ENCODE results near the gene MYO1E.

The MYO1E gene

GRCh38 chr15:59315914-59316451 lies 56.7 kb downstream of the MYO1E start:
- no peak for DNase-seq (ENCODE audit: low spot score)

GRCh38 chr15:59313641-59314332 lies 58.9 kb downstream of the MYO1E start:
- no peak for DNase-seq (ENCODE audit: low spot score)

DNA sequence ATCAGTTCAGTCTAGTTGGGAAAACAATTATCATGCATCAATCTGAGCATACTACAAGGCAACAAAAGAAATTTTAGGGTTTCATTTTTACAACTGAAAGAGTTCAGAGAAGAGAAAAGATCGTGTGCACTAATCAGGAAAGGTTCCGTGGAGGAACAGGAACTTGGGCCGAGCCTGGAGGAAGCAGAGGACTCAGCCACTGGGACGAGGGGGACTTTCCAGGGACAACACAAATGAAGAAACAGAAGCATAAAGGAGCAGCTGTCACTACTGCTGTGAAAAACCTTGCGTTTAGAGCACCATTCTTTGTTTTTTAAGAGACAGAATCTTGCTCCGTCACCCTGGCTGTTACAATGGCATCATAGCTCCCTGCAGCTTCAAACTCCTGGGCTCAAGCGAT lies 60.5 kb downstream of the MYO1E start:
- no peak for DNase-seq (ENCODE audit: low spot score)

DNA sequence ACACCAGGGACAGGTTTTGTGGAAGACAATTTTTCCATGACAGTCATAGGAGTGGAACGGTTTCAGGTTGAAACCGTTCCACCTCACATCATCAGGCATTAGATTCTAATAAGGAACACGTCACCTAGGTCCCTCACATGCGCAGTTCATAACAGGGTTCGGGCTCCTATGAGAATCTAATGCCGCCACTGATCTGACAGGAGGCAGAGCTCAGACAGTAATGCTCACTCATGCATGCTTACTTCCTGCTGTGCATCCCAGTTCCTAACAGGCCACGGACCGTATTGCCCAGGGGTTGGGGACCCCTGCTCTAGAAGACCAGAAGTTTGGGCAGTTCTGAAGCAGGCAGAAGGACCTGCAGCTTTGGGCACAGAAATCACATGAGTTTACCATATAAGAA lies 61.5 kb downstream of the MYO1E start:
- DNase-seq (ENCODE audit: low spot score): no peak

GRCh38 chr15:59309405-59309804 lies 63.3 kb downstream of the MYO1E start:
- DNase-seq (ENCODE audit: low spot score): no peak

DNA sequence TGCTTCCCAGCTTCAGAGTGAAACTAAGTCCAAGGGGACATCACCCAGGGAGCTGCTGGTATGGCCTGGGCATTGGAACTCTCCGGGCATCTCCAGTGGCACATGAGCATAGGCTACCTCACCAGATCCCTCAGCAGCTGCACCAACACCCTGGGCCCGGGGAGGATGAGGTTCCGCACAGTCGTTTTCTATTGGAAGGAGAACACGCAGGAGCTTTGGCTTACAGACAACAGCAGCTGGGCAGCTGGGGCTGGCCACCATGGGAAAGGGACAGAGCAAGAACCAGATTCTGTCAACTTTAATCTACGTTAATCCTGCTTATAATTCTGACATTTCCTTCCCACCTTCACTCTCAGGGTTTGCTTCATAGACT lies 65.5 kb downstream of the MYO1E start:
- peak; percentile 58 for DNase-seq (ENCODE audit: low spot score)

DNA sequence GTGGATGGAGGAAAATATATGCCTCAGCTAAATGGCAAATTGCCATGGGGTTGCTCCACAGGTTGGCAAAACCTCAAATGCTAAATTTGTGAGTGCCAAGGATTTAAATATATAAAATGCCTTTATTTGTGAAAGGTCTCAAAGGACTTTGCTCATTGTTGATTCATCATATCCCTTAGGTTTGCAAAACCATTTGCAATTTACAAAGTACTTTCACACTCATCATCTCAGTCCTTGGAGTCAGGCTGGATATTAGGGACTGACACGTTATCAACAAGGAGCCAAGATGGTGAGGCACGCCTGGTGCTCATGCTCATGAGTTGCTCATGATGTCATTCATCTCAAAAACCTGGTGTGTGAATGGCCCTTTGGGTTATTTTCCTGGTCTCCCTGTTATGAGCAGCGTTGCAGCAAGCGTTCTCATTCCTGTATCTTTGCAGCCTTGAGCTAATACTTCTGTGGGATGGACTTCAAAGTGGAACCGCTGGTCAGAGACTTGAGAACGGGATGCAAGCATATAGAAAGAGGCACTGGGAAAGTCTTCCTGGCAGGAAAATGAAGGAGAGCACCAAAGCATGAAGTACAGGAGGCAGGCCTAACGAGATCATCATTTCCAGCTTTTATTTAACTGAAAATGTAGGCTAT lies 66.0 kb downstream of the MYO1E start:
- DNase-seq (ENCODE audit: low spot score): no peak

DNA sequence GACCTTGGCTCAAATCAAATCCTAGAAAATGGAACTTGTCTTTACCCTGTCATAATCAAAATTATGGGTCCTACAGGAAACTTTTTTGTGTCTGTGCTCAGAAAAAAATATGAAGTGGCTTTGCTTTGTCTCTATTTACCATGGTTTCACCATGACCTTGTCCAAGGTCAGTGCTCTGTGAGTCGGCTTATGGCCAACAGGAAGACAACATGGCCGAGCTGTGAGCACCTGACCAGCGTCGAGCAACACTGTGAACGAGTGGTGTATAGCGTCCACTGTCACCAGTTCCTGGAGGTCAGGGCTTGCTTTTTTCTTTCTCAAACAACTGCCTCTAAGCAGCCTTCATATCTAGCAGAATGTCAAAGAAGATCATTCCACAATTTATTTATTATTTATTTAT lies 67.9 kb downstream of the MYO1E start:
- DNase-seq (ENCODE audit: low spot score): no peak

GRCh38 chr15:59304034-59304795 lies 68.5 kb downstream of the MYO1E start:
- DNase-seq (ENCODE audit: low spot score): no peak

- DNase-seq (ENCODE audit: low spot score): no peak
These were observed 69.0 kb downstream of the MYO1E start for GRCh38 chr15:59303633-59304032.

GRCh38 chr15:59303136-59303535 lies 69.5 kb downstream of the MYO1E start:
- no peak for DNase-seq (ENCODE audit: low spot score)

DNA sequence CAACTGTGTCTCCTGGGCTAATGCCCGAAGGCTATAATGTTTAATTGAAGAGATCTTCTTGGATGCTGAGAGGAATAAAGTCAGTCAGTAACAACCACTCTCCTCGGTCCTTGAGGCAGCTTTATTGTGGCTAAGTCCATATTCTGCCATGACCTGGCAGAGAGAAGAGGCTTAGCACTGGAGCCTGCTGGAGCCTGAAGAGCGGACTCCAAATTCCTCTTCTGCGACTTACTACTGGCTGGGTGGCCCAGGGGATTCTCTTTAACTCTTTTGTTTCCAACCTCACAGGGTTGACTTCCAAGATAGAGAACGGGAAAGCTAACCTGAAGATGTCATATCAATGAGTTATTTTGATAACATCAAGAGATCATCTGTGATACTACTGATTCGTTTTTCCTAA lies 71.1 kb downstream of the MYO1E start:
- DNase-seq (ENCODE audit: low spot score): no peak

DNA sequence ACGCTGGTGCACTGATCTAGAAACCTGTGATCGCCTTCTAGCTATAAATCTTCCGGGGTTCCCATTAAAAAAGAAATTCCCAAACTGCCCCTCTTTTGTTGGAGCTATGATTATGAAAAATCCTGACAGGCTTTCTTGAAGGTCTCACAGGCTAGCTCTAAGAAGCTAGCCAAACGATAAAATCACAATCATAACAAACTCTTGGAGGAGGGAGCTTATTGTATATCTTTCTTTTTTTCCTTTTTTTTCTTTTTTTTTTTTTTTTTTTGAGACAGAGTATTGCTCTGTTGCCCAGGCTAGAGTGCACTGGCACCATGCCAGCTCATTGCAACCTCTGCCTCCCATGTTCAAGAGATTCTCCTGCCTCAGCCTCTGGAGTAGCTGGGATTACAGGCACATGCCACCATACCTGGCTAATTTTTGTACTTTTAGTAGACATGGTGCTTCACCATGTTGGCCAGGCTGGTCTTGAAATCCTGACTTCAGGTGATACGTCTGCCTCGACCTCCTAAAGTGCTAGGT lies 72.0 kb downstream of the MYO1E start:
- DNase-seq (ENCODE audit: low spot score): no peak

DNA sequence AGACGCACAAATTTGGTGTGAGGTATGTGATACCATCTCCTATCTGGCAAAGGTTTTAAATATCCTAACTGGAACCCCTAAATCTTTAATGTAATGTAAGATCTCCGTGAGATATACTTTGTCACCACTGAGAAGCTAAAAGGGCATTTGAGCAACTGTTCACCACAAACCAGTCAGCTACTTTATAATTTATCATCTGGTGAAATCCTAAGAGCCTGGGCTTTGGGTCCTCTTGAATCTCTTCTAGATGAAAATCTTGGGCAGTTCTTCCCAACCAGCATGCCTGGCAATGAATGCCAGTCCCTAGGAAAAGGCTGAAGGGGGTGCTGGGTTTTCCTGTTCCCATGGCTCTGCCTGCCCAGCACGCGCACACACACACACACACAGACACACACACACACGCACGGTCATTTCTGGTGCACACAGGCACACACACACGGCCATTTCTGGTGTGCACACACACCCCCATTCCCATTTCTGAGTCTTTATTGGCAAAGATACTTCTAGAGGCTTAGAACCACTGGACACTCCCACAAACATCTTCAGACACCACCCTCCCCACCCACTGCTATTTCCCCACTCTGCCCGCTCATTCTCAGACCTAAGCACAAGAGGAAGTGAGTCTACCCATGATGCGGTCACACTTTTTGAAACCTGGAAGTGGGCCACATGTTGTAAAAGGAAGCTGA lies 72.6 kb downstream of the MYO1E start:
- DNase-seq (ENCODE audit: low spot score): no peak

GRCh38 chr15:59298854-59299250 lies 73.8 kb downstream of the MYO1E start:
- no peak for DNase-seq (ENCODE audit: low spot score)

DNA sequence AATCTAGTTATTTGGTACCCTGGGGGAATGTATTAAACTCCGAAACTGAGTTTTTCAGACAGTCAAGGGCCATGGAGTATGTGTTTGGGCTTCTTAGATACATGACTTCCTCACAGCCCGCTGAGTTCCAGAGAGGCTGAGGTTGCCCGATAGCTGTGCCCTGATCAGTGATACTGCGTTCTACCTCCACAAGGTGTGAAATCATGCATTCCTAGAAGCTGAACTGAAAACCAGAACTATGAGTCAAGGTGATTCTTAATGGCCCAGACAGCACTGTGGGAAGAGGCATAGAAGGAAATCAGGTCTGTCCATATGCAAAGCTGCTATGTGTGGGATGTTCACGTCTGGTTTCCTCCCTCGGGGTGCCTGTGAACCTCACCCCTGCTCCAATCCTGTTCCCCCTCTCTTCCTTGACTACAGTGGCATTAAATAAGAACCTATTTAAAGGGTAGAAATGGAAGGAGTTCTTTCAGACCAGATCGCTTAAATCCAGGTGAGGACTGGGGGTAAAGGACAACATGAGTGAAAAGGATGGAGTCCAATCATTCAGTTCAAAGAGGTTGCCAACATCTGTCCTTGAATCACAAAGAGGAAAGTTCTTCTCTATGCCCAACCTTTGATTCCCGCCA lies 74.3 kb downstream of the MYO1E start:
- no peak for DNase-seq (ENCODE audit: low spot score)

- DNase-seq (ENCODE audit: low spot score): no peak
These were observed 76.5 kb downstream of the MYO1E start for GRCh38 chr15:59296181-59296617.

DNA sequence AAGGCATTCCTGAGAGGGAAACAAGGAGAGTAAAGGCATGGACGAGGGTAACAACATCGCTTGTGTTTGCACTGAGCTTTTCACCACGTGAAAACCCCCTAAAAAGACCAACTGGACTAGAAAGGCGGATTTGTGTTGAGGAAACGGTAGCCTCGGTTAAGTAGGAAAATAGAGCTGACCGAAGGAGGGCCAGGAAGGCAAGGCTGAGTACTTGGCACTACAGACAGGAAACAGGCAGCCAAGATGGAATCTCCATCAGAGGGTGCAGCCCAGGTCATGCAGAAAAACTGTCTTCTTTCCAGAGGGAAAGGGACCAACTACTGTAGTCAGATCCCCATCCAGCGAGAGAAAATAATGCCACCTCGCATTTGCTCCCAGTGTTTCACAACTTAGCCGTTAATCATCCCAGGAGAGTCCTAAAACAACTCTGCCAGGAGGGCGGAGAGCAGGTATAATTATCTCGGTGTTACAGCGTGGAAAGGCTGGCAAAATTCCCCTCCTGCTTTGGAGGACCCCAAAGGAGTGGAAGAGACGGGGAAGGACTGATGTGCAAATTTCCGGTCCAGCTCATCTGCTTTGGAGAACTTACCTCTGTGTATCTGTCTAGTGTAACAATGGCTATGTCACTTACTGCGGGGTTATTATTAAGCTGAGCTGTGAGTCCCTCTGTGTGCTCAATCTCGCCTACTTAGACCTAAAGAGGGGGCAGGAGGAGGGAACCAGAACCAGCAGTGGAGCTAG lies 77.2 kb downstream of the MYO1E start:
- DNase-seq (ENCODE audit: low spot score): no peak

GRCh38 chr15:59294574-59295260 lies 78.0 kb downstream of the MYO1E start:
- DNase-seq (ENCODE audit: low spot score): no peak

GRCh38 chr15:59292442-59293151 lies 80.1 kb downstream of the MYO1E start:
- DNase-seq (ENCODE audit: low spot score): peak; percentile 91
